ENCODE results near the gene ITPR3.

DNA sequence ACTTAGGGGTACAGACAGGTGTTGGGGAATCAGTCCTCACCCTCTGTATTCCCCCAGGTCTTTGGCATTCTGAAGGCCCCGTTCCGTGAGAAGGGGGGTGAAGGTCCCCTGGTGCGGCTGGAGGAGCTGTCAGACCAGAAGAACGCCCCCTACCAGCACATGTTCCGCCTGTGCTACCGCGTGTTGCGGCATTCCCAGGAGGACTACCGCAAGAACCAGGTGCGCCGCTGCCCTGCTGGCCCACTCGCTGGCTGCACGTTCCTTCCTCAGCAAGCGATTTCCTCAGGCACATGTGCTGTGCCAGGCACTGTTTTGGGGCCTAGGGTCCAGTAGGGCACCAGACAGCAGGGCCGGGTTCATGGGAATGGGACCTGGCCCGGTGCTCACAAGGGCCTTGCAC, 46.0 kb downstream of the ITPR3 start:
- TF ChIP-seq, protein P1, sequence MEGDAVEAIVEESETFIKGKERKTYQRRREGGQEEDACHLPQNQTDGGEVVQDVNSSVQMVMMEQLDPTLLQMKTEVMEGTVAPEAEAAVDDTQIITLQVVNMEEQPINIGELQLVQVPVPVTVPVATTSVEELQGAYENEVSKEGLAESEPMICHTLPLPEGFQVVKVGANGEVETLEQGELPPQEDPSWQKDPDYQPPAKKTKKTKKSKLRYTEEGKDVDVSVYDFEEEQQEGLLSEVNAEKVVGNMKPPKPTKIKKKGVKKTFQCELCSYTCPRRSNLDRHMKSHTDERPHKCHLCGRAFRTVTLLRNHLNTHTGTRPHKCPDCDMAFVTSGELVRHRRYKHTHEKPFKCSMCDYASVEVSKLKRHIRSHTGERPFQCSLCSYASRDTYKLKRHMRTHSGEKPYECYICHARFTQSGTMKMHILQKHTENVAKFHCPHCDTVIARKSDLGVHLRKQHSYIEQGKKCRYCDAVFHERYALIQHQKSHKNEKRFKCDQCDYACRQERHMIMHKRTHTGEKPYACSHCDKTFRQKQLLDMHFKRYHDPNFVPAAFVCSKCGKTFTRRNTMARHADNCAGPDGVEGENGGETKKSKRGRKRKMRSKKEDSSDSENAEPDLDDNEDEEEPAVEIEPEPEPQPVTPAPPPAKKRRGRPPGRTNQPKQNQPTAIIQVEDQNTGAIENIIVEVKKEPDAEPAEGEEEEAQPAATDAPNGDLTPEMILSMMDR (IDR thresholded peaks at IDR 0.05), result no peak
- no peak for TF ChIP-seq POLR2AphosphoS5 (IDR thresholded peaks at IDR 0.05)
- TF ChIP-seq POLR2A (IDR thresholded peaks at IDR 0.05), result no peak
- no peak for TF ChIP-seq EP300 (IDR thresholded peaks at IDR 0.05)
